Fibroblast of lung (primary cell): ENCODE results near the gene CENPV.

Source experiments
- CTCF ChIP-seq, 2 donors: IDR thresholded peaks in 1 of 2; conservative IDR thresholded peaks in 1 of 2; 1 replicate in 1 of 2; 2 replicates in 1 of 2; pipeline ENCODE4 v1.5.1; 2011 to 2012; ENCODE audit warnings: low read length in 2 of 2, control low read depth in 1 of 2, inconsistent platforms in 1 of 2, low read depth in 1 of 2, mild to moderate bottlenecking in 1 of 2
- EZH2 ChIP-seq: IDR thresholded peaks from 2 replicates; pipeline ENCODE4 v1.5.1; 2012; ENCODE audit warnings: low read length, control low read depth, mild to moderate bottlenecking; ENCODE audit errors: missing control alignments

- no peak for TF ChIP-seq CTCF (conservative IDR thresholded peaks at IDR 0.05 in 1 of 2, IDR thresholded peaks at IDR 0.05 in 1 of 2; ENCODE audit: low read depth in 1 of 2, low read length in 2 of 2)
- TF ChIP-seq EZH2: no peak
Measured at GRCh38 chr17:16358394-16358793, 5.1 kb upstream of the CENPV start.
